Amniotic epithelial cell (primary cell): Measurements from ENCODE around the gene PDE2A.
"Not testable (repeated sequence)": the region's sequence is repeated elsewhere in the genome, so short reads cannot be mapped to it uniquely, and the experiment has no call there.

ENCODE experiments used
- DNase-seq: peaks from one replicate; pipeline ENCODE4 v3.0.0-alpha.2; 2010; ENCODE audit warnings: low read depth

PDE2A gene

DNA sequence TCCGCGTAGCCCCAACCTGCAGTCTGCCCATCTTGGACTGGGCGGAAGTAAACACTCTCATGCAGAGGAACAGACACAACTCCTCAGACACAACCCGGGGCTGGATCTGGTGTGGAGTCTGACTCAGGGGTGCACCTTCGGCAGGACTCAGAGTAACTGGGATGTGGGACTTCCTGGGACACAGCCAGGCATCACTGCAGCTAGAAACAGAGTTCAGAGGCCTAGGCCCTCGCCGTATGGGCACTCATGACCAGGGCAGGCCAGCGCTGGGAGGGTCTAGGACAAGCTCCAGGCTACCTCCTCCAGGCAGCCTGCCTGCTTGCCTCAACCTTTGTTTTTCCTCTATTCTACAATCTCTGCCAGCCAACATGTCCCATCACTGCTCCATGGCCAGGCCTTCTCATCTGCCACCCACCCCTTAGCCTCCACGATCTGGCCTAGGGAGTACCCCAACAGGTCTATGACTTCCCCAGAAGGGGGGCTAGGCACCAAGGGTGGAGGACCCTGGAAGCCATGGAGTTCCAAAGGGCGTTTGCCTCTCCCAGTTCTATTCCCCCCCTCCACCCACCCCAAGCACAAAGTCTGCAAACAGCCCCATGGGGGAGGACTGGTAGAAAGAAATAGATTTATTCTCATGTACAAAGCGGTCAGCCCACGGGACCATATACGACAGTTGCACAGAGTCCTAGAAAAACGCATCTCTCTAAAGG, 98.5 kb downstream of the PDE2A start:
- no peak for DNase-seq

DNA sequence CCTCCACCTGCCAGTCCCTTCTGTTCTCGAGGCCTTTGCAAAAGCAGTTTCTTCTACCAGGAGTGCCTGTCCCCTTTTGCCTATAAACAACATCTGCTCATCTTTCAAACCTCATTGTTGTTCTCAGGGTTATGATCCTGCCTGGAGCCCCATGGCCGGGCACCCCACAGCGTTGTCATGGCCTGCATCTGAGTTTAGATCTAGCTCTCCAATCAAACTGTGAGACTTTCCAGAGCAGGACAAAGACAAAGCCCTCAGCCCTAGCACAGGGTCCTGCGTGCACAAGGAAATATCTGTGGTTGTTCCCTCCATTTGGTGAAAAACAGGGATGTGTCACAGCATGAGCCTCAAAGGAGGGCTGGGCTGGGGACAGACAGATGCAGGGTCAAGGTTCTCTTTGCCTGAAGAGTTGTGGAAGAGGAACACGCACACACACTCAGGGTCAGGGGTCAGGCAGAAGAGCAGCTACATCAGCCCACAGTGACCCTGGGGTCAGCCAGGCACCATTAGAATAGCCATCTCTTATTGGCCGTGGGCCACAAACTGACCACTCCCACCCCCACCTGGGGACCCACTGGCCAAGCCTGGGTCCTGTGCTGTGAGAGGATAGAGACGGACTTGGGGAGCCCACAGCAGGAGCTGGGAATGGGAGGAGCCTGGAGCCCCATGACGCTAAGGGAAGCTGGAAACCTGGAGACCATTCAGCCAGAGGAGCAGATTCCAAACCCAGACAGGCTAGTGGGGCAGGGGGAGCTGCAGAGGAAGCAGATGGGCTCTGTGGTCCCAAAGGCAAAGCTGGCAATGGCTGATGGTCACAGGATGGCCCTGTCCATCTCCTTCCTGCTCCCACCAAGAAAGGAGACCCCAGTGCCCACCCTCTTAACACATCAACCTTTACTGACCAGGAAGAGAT, 99.4 kb downstream of the PDE2A start:
- no peak for DNase-seq

DNA sequence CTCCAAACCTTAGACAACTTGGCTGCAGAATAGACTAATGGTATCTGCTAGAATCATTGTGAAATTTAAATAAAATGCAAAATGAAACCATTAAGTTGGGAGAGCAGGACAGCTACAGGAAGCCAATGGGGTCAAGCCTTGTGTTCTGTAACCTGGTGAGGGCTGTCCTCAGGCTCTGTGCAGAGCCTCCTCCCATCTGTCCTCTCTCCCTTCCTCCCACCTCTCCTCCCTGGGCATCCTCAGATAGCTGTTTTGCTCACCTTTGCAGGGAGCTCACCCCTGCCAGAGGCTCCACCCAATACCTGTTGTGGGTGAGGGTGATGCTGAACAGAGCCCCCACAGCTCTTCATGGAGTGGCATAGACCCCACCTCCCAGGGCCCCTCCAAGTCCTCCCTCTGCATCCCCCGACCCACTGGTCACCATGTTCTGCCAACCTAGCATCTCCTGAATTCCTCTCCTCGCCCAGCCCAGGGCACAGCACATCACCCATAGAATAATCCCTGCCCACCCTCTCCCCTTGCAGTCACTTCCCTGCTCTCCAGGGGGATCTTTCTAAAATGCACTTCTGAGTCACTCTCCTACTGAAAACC, 100.3 kb downstream of the PDE2A start:
- no peak for DNase-seq

DNA sequence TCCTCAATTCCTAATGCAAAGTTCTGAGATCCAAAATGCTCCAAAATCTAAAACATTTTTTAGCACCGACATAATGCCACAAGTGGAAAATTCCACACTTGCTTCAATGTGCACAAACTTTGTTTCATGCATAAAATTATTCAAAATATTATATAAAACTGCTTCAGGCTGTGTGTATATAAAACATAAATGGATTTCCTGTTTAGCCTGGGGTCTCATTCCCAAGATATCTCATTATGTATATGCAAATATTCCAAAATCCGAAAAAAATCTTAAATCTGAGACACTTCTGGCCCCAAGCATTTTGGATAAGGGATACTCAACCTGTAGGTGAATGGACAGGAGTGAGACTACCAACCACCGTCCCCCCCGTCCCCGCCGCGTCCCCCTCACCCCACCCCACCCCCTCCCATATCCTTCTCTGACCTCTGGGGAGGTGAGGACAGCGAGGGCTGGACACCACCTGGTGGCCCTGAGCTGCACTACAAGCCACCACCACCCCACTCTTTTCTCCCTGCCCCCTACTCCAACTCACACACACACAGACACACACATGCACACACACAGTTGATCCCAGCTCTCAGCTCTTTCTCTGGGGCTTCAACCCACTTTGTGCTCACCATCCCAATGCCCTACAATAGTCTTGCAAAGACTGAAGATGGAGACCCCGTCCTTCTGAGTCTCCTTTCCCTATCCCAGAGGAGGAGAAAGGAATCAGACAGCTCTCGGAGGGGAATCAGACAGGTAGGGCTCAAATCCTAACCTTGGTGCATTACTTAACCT, 101.0 kb downstream of the PDE2A start:
- peak; percentile 50 for DNase-seq

DNA sequence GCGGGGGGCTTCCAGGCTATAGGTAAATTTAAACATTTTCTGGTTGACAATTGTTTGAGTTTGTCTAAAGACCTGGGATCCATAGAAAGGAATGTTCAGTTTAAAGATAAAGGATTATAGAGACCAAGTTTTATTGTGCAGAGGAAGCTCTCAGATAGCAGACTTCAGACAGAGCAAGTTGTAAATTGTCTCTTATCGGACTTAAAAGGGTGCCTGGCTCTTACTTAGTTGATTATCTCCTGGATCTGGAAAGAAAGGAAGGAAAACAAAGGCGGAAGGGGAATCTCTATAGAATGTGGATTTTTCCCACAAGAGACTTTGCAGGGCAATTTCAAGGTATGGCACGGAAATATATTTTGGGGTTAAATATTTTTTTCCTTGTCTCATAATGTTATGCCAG, 101.7 kb downstream of the PDE2A start:
- DNase-seq: not testable (repeated sequence)

DNA sequence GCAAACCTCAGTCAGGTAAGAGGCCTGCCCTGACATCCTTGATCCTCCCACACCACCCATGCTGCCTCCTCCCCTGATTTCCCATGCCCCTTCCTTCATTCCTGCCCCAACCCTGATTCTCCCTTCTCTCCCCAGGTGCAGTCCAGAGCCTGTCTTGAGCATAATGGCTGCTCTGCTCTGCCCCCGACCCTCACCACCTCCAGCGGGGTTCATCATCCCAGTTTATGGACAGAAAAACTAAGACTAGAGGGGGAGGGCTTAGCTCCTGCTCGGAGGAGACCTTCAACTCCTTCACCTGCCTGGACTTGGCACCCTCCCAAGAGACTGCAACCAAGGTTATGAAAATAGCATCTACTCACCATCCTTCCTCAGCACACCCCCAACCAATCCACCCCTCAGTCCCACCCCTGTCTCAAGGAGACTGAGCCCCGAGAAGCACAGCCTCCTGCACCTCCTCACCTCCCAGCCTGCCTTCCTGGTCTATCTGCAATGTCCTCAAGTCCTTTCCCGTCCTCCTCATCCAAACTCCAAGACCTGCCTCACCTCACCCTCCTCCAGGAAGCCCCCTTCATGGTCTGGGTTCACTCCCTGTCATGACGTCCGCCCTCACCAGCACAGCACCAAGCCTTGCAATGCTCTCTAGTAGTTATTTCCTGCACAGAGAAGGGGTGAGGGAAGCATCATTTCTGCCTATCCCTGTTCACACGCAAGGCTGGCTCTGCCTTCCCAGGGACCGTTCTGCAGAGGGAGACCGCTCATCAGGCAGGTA, 103.1 kb downstream of the PDE2A start:
- no peak for DNase-seq

DNA sequence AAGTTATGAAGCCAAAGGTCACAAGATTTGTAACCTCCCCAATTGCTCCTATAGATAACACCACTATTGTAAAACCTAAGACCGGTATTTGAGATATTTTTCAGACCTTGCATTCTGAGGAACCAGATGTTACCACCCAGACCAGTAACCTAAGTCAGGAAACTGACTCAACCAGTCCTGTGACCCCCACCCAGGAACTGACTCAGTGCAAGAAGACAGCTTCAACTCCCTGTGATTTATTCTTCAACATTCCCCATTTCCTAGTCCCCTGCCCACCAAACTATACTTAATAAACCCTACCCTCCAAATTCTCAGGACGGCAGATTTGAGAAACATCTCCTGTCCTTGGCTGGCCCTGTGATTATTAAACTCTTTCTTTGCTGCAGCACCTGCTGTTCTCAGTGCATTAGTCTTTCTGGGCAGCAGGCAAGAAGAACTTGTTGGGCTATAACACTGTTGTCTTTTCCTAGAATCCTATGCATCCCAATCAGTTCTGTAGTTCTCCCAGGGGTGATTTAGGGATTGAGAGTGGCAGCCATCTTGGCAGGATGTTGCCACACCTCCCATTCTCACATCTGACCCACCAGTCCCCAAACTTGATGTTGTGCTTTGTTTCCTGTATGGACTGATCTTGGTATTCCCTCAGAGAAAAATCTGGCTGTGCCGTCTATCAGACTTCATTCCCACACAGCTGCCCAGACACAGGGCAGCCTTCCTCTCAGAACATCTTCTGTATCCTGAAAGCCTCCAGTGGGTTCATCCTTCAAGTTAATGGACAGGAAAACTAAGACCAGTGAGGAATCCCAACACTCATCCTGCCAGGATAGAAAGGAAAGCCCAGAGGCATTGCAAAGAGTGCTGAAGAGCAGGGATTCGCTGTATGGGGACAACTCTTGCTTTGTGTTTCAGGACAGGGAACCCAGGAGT, 104.0 kb downstream of the PDE2A start:
- peak; percentile 94 for DNase-seq

DNA sequence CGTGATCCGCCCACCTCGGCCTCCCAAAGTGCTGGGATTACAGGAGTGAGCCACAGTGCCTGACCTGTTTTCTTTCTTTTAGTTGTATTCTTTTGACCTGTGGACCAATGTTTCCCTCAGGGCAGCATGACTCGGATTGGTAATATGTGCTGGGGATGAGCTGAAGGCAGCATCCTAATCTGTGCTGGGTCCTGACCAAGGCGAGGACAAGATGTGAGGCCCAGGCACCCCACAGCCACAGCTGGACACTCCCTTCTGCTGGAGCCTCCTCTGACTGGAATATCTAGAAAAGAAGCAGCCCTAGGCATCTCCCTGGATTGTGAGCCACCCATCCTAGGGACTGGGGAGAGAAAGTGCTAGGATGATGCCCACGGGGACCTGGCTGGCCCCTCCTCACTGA, 105.4 kb downstream of the PDE2A start:
- peak; percentile 34 for DNase-seq

DNA sequence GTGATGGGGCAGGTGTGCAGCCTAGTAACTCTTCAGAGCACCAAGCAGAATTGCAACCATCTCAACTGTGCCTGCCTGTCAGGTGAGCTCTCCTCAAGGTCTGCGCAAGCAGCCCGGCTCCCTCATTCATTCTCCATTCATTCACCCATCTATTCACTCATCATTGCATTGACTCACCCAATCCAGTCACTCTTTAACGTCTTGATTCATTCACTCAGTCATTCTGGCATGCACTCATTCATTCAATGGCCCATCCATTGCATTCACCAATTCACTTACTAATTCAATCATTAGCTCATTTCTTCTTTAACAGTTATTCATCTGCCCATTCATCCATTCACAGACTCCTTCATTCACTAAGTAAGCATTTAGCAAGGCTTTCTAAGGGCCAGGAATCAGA, 111.8 kb downstream of the PDE2A start:
- no peak for DNase-seq

DNA sequence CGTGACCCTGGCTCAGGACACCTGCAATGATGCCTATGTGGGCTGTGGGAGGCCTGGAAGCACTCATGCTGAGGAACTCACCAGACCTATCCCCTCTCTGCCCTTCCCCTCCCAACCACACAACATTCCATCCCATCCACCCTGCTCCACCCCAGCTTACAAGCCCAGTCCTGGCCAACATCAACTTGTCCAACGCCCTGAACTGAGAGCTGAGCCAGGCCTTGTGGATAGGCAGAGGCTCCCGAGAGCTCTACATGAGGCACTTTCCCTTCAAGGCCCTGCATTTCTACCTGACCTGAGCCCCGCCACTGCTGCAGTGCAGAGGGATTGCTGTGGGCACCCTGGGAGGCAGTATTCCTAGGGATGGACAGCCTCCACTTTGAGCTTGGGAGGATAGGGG, 112.4 kb downstream of the PDE2A start:
- DNase-seq: peak; percentile 86

DNA sequence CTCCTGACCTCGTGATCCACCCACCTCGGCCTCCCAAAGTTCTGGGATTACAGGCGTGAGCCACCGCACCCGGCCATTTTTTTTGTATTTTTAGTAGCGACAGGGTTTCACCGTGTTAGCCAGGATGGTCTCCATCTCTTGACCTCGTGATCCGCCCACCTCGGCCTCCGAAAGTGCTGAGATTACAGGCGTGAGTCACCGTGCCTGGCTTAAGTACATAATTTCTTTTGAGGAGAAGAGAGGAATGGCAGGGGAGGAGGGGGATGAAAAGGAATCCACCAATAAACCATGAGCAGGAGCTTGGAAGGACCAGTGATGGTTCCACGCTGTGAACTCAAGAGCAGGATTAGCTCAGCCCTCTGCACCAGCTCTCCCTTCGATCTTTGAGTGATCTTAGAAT, 113.4 kb downstream of the PDE2A start:
- DNase-seq: peak; percentile 60

DNA sequence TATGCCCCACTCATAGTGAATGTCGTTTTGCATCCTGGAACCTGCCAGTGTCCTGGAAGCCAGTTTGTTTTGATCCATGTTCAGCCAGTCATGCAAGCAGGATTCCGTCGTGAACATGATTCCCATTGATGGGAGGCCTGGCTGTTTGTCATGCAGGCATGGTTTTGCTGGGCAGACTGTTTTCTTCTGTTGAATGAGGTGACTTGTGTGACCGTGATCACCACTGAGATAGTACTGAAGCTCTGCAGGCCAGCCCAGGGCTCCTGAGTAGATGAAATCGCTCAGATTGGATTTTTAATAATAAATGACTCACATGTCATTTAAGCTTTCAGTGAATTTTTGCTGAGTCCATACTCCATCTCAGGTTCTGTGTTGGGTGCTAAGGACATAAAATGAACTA, 117.8 kb downstream of the PDE2A start:
- no peak for DNase-seq

DNA sequence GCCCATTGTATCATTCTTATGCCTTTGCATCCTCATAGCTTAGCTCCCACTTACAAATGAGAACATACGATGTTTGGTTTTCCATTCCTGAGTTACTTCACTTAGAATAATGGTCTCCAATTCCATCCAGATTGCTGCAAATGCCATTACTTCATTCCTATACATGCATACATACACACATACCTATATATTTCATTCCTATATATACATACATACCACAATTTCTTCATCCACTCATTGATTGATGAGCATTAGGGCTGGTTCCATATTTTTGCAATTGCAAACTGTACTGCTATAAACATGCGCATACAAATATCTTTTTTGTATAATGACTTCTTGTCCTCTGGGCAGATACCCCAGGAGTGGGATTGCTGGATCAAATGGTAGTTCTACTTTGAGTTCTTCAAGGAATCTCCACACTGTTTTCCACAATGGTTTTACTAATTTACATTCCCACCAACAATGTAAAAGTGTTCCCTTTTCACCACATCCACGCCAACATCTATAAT, 119.2 kb downstream of the PDE2A start:
- DNase-seq: not testable (repeated sequence)

DNA sequence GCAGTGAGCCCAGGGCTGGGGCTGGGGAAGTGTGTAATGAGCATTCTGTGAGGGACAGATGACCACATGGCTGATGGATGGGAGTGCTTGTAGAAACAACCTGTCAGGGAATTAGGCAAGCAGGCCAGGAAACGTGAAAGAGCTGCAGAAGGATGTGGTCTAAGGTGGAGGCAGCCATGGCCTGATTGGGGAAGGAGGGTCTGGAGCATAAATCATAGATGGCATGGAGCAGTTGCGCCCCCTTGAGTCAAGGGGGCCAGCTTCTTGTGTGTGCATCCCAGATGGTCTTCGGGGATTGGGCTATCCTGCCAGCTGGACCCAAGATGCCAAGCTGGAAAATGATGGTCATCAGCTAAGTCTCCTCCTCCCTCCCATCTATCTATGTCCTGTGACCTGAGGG, 120.5 kb downstream of the PDE2A start:
- no peak for DNase-seq

DNA sequence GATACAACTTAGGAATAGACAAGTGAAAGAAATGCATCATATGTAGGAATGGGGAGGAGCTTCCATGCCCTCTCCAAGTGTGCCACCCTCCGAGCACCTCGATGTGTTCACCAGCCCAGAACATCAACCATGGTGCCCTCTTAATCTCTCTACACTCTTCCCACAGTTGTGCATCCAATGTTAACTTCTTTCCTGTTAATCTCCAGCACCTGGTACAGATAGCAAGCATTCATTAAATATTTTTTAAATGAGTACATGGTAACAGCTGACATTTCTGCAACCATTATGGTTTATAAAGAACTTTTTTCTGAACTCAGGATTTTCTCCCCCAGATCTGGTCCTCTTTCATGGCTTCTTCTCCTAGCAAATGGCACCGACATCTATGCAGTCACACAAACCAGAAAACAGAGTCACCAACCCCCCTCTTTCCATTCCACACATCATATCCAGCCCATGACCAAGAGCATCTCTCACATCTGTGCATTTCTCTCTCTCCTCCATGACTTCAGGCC, 121.8 kb downstream of the PDE2A start:
- peak; percentile 49 for DNase-seq

DNA sequence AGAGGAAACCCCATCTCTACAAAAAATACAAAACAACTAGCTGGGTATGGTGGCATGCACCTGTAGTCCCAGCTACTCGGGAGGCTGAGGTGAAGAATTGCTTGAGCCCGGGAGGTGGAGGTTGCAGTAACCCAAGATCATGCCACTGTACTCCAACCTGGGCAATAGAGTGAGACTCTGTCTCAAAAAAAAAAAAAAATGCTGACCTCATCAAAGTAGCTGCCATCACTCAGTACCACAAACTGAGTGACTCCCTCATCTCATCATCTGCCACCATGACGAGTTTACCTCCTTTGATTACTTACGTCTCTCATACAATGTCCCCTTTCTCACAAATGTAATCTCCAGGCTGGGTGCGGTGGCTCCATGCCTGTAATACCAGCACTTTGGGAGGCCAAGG, 122.7 kb downstream of the PDE2A start:
- DNase-seq: no peak

DNA sequence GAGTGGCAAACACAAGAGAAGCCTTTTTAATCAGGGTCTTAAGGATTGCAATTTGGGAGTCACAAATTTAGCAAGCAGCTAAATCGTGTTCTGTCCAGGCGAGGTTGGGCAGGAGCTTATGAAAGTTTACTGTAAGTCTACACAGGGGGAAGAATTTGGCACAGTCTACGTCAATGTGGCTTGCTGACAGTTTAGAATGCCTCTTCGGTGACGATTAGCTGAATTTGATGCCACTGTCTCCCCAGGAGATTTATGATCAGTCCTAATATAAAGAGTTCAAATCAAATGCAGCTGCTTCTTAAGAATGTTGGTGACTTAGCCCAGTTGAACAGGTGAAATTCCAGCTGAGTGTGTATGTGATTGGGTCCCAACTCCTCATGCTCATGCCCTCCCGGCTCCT, 125.8 kb downstream of the PDE2A start:
- no peak for DNase-seq

DNA sequence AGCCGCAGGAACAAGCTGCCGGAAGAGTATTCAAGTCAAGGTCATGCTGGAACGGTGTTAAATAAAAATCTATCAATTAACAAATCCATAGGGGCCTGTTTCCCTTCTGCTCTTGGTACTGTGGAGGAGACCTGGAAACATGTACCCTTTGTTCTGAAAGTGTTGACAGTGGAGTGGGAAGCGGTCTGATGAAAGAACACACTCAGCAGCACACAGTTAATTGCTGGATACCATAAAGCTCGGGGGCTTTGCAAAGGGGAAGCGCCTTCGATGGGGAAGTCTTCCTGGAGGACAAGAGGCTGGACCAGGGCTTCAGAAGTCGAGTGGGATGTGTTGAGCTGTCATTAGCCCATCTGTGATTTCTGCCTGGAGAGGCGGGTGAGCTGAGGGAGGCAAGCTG, 127.4 kb downstream of the PDE2A start:
- no peak for DNase-seq

DNA sequence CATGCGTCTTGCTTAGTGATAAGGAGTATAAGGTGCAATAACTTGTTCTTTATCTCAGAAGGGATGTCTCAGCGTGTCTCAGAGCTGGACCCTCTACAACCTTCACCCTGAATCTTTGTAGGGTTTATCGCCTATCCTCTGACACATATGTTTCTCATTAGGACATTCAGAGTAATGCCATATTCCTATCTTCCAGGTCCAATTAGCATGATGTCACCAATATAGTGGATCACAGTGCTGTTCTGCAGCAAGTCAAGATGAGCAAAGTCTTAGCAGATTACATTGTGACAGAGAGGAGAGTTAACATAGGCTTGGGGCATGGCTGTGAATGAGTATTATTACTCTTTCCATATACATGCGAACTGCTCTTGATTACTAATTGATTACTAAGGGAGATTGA, 129.6 kb downstream of the PDE2A start:
- no peak for DNase-seq
